ENCODE data around the gene USP6NL. TPM values are rescaled to one million over a fixed set of nuclear protein-coding genes. Genes with fewer than 3 reads are reported as not detected.

The USP6NL gene
- total RNA-seq, 1 experiment from 2014 or later: 13.0 TPM

- POLR2A ChIA-PET (ENCODE audit: unreplicated experiment): no interaction called here
- no peak overlapping the region for H2AFZ ChIP-seq (ENCODE audit: low read length)
Observed at GRCh38 chr10:11430421-11431215, 180.8 kb downstream of the USP6NL start.

GRCh38 chr10:11429439-11430052 lies 181.9 kb downstream of the USP6NL start:
- TF ChIP-seq EZH2 (IDR thresholded peaks at IDR 0.05; ENCODE audit: low read length, unreplicated experiment): no peak
- no peak for TF ChIP-seq CTCF (conservative IDR thresholded peaks at IDR 0.05; ENCODE audit: low read depth, low read length)
- no peak for TF ChIP-seq EZH2phosphoT487 (IDR thresholded peaks at IDR 0.05; ENCODE audit: borderline replicate concordance, low read length)
- CTCF ChIA-PET: no interaction called here
- DNase-seq: no peak

More at GRCh38 chr10:11430421-11431215, 180.8 kb downstream of the USP6NL start:
- no peaks in the 10 kb centered on the region for H3K4me1 ChIP-seq (ENCODE audit: insufficient read depth, low read length)
- no peaks in the 10 kb centered on the region for H3K9me3 ChIP-seq (ENCODE audit: low read length)
- H3K79me2 ChIP-seq (ENCODE audit: low read length): no peaks in the 10 kb centered on the region
- no peaks in the 10 kb centered on the region; the same call in 1 of the 2 replicates for H3K27me3 ChIP-seq (ENCODE audit: low read length)
- intact Hi-C loops (cut with micrococcal nuclease): no loop called here
- H3K36me3 ChIP-seq (ENCODE audit: low read depth, low read length): no peaks in the 10 kb centered on the region
- H3F3A ChIP-seq (ENCODE audit: low read length, unreplicated experiment): no peaks in the 10 kb centered on the region
- no peaks in the 10 kb centered on the region for H4K20me1 ChIP-seq (ENCODE audit: low read length)
- no peak overlapping the region for H3K9ac ChIP-seq (ENCODE audit: low read length)
- no peak overlapping the region for H3K4me2 ChIP-seq (ENCODE audit: low read length)
- peak; percentile 33 for ATAC-seq
- BruUV-seq (replicated peaks): no TSS peak
- TF ChIP-seq CTCF (conservative IDR thresholded peaks at IDR 0.05; ENCODE audit: low read depth, low read length): no peak
- no peak for TF ChIP-seq EZH2 (IDR thresholded peaks at IDR 0.05; ENCODE audit: low read length, unreplicated experiment)
- no peak for TF ChIP-seq EZH2phosphoT487 (IDR thresholded peaks at IDR 0.05; ENCODE audit: borderline replicate concordance, low read length)
- H3K4me3 ChIP-seq (ENCODE audit: low read length): no peak overlapping the region
- CTCF ChIA-PET: no interaction called here
- no peak overlapping the region for H3K27ac ChIP-seq (ENCODE audit: low read length)
- no peak for DNase-seq
- no peaks in the 10 kb centered on the region for H3K9me2 ChIP-seq (replicated peaks; ENCODE audit: low read length)

GRCh38 chr10:11425676-11426075 lies 185.8 kb downstream of the USP6NL start:
- Histone ChIP-seq H3K4me1 (ENCODE audit: insufficient read depth, low read length) (no peaks in the 10 kb centered on the region), H3K9me3 (ENCODE audit: low read length) (no peaks in the 10 kb centered on the region), H3K27ac (ENCODE audit: low read length) (no peak overlapping the region), H3K9ac (ENCODE audit: low read length) (no peak overlapping the region), H2AFZ (ENCODE audit: low read length) (no peak overlapping the region), H3K79me2 (ENCODE audit: low read length) (no peaks in the 10 kb centered on the region), H3K36me3 (ENCODE audit: low read depth, low read length) (no peaks in the 10 kb centered on the region), H3K9me2 (replicated peaks; ENCODE audit: low read length) (no peaks in the 10 kb centered on the region), H3K4me3 (ENCODE audit: low read length) (no peak overlapping the region), H4K20me1 (ENCODE audit: low read length) (no peaks in the 10 kb centered on the region), H3K4me2 (ENCODE audit: low read length) (no peak overlapping the region), H3F3A (ENCODE audit: low read length, unreplicated experiment) (no peaks in the 10 kb centered on the region), H3K27me3 (ENCODE audit: low read length) (no peaks in the 10 kb centered on the region)
- ATAC-seq (no peak), DNase-seq (no peak)
- no peak for TF ChIP-seq CTCF (conservative IDR thresholded peaks at IDR 0.05; ENCODE audit: low read depth, low read length)
- no peak for TF ChIP-seq EZH2 (IDR thresholded peaks at IDR 0.05; ENCODE audit: low read length, unreplicated experiment)
- TF ChIP-seq EZH2phosphoT487 (IDR thresholded peaks at IDR 0.05; ENCODE audit: borderline replicate concordance, low read length): no peak
- ChIA-PET POLR2A (ENCODE audit: unreplicated experiment) (no interaction called here), CTCF (no interaction called here)
- no TSS peak for BruUV-seq (replicated peaks)
- intact Hi-C loops (cut with micrococcal nuclease): loop anchor here (2.0 kb wide), 1 partner anchor 47 kb away; no protein-coding TSS in a partner anchor

More at GRCh38 chr10:11429439-11430052, 181.9 kb downstream of the USP6NL start:
- Histone ChIP-seq H3K4me2 (ENCODE audit: low read length) (no peak overlapping the region), H3K4me3 (ENCODE audit: low read length) (no peak overlapping the region), H3K27ac (ENCODE audit: low read length) (no peak overlapping the region), H3K9me2 (replicated peaks; ENCODE audit: low read length) (no peaks in the 10 kb centered on the region), H2AFZ (ENCODE audit: low read length) (no peak overlapping the region), H3K27me3 (ENCODE audit: low read length) (no peaks in the 10 kb centered on the region; the same call in 1 of the 2 replicates), H3K9me3 (ENCODE audit: low read length) (no peaks in the 10 kb centered on the region), H3K4me1 (ENCODE audit: insufficient read depth, low read length) (no peaks in the 10 kb centered on the region), H3K36me3 (ENCODE audit: low read depth, low read length) (no peaks in the 10 kb centered on the region), H4K20me1 (ENCODE audit: low read length) (no peaks in the 10 kb centered on the region), H3K9ac (ENCODE audit: low read length) (no peak overlapping the region), H3K79me2 (ENCODE audit: low read length) (no peaks in the 10 kb centered on the region), H3F3A (ENCODE audit: low read length, unreplicated experiment) (no peaks in the 10 kb centered on the region)
- intact Hi-C loops (cut with micrococcal nuclease): no loop called here
- ATAC-seq: no peak
- no TSS peak for BruUV-seq (replicated peaks)
- POLR2A ChIA-PET (ENCODE audit: unreplicated experiment): no interaction called here

All from PC-3 (cell line).